Vagina (tissue), 2 donors: Measurements from ENCODE around the gene PTPRK.

Experiments
- POLR2A ChIP-seq, 2 donors: fragments of 450-650 bp; IDR thresholded peaks; one replicate each; pipeline ENCODE4 v1.6.1; 2017; ENCODE audit warnings: antibody characterized with exemption in 2 of 2, mild to moderate bottlenecking in 2 of 2, moderate library complexity in 2 of 2
- POLR2AphosphoS5 ChIP-seq, 2 donors: sonication (generic); formaldehyde crosslinking; IDR thresholded peaks; one replicate each; pipeline ENCODE4 v1.9.0; 2017; ENCODE audit warnings: antibody characterized with exemption in 2 of 2, mild to moderate bottlenecking in 2 of 2, low read depth in 1 of 2; ENCODE audit not compliant: insufficient read depth in 1 of 2
- TF ChIP-seq, protein P1 (sequence below), 3 experiments: fragments of 450-650 bp in 2 of 3; fragments of 200-600 bp in 1 of 3; sonication (generic) in 1 of 3; IDR thresholded peaks; one replicate each; pipeline ENCODE4 v1.5.1; 2017 to 2019; ENCODE audit warnings: antibody characterized with exemption in 3 of 3, mild to moderate bottlenecking in 2 of 3, moderate library complexity in 2 of 3

DNA sequence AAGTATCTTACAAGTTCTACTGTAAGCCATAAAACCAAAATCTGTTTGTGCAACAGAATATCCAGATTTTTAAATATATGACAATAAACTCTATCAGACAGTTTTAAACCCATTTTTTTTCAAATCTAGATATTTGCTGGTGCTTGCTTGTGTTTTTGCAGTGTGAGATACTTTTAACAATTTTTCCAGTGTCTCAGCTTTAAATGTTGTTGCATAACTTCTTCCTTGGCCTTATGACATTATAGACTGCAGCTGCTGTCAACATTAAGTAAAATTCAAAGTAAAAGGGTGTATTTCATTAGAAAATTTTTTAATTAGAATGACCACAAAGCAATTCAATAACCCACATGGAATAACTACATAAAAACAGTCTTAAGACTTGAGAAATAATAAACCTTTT lies 139.5 kb downstream of the PTPRK start:
- TF ChIP-seq, protein P1, sequence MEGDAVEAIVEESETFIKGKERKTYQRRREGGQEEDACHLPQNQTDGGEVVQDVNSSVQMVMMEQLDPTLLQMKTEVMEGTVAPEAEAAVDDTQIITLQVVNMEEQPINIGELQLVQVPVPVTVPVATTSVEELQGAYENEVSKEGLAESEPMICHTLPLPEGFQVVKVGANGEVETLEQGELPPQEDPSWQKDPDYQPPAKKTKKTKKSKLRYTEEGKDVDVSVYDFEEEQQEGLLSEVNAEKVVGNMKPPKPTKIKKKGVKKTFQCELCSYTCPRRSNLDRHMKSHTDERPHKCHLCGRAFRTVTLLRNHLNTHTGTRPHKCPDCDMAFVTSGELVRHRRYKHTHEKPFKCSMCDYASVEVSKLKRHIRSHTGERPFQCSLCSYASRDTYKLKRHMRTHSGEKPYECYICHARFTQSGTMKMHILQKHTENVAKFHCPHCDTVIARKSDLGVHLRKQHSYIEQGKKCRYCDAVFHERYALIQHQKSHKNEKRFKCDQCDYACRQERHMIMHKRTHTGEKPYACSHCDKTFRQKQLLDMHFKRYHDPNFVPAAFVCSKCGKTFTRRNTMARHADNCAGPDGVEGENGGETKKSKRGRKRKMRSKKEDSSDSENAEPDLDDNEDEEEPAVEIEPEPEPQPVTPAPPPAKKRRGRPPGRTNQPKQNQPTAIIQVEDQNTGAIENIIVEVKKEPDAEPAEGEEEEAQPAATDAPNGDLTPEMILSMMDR (IDR thresholded peaks at IDR 0.05): no peak
- TF ChIP-seq POLR2AphosphoS5 (IDR thresholded peaks at IDR 0.05; ENCODE audit: insufficient read depth in 1 of 2, low read depth in 1 of 2): no peak
- TF ChIP-seq POLR2A (IDR thresholded peaks at IDR 0.05): no peak
